HTR-8/SVneo (cell line): Measurements from ENCODE around the gene ECSCR.
A peak's percentile ranks its signal among the peaks of the same experiment; 100 is the strongest.
"Not testable (repeated sequence)": the region's sequence is repeated elsewhere in the genome, so short reads cannot be mapped to it uniquely, and the experiment has no call there.

ENCODE experiments used
- DNase-seq: peaks from one replicate; pipeline ENCODE4 v3.0.0; 2011; ENCODE audit warnings: low spot score, mixed read lengths; ENCODE audit not compliant: insufficient read length
- FAIRE-seq: peaks from 2 replicates; lab custom pipeline; 2011; peaks lifted over from hg19 to GRCh38; lab: Jason Lieb, UNC

ECSCR gene

DNA sequence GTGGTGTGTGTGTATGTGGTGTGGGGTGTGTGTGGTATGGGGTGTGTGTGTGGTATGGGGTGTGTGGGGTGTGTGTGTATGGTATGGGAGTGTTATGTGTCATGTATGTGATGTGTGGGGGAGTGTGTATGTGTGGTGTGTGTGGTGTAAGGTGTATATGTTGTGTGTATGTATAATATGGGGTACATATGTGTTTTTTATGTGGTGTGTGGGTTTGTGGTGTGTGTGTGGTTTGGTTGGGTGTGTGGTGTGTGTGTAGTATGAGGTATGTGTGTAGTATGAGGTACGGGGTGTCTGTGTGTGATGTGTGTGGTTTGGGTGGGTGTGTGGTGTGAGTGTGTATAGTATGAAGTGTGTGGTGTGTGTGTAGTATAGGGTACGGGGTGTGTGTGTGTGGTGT lies 11.4 kb downstream of the ECSCR start:
- DNase-seq (no peak), FAIRE-seq (peak; percentile 87)

DNA sequence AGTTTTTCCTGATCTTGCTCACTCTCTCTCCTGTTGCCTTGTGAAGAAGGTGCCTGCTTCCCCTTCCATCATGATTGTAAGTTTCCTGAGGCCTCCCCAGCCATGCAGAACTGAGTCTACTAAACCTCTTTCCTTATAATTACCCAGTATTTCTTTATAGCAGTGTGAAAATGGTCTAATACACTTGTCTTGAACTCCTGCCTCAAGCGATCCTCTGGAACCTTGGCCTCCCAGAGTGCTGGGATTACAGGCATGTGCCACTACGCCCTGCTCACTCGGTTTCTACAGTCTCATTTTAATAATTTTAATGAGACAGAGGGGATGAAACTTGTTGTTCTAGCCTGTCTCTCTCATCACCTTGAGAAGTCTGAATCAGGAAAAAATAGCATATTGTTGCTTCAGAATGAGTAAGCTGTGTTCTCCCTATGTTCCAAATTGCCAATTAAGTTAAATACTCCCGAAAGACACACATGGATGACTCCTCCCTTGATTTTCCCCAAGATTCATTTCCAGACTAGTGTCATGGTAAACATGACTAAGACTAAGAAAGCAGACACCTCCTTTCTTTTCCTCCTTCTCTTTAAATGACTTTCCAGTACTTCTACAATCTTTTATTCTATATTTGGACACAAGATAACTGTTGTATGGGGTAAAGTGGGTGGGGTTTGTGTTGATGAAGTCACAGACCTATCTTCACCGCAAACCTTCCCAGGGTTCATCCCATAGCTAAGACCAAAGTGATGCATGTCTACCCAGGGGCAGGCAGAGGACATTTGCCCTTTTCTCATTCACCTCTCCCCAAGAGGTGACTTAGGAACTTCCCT lies 15.4 kb downstream of the ECSCR start:
- no peak for FAIRE-seq
- no peak for DNase-seq

DNA sequence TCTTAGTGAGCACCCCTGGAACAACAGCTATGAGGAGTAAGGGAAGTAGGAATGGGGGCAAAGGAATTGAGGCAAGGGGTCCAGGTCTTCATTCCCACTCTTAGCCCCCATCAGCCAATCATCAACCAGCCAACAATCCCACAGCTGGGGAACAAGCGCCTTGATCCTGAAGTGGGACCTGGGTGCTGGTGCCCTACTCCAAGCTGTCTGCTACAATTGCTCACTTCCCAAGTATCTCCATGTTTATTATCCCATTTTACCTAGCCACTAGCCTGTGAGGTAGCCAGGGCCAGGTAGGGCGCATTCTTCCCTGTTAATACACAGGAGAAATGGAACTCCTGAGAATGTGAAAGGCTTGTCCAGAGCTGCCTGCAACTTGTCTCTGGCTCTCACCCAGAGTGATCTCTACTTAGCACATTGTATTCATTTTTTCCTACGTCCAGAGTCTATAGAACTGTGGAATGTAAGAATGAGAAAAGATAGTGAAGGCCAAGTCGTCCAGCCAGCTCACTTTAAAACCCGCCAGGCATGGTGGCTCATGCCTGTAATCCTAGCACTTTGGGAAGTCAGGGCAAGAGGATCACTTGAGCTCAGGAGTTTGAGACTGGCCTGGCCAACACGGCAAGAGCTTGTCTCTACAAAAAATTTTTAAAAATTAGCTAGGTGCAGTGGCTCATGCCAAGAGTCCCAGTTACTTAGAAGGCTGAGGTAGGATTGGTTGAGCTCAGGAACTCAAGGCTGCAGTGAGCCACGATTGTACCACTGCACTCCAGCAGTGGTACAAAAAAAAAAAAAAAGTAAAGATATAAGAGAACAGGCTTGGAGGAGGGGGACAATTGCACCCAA lies 17.0 kb downstream of the ECSCR start:
- no peak for FAIRE-seq
- DNase-seq = no peak

DNA sequence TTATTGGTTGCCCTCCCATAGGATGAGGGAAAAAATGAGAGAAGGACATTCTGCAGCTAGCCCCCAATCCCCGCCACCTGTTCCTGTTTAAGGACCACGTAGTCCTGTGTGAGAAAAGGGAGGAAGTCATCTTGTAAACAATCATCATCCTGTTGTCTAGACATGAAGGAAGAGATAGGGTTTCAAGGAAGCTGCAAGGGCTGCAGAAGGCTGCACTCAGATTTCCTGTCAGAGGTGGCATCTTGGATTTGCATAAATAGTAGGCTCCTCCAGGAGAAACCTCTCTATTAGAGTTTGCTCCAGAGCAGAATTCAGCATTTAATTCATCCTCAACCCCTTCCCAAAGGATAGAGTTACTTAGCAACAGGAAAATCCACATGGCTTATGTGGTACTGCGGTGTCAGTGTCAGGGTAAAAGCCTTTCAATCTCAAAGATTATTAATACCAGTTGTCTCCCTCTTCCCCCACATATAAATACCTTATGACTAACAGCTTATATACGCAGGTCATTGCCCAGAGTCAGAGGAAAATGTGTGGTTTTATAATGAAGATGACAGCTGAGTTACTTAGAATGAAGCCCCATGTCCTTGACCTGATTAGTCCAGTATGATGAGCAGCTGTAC lies 18.6 kb downstream of the ECSCR start:
- DNase-seq (peak; percentile 62), FAIRE-seq (no peak)

DNA sequence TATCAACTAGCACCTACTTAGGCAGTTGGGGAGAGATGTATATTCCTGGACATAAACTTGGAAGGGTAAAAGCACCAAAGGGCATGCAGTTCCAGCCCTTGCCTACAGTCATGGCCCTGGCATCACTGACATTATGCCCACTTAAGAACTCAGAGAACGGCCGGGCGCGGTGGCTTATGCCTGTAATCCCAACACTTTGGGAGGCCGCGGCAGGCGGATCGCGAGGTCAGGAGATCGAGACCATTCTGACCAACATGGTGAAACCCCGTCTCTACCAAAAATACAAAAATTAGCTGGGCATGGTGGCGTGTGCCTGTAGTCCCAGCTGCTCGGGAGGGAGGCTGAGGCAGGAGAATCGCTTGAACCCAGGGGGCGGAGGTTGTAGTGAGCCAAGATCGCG lies 22.1 kb downstream of the ECSCR start:
- DNase-seq, FAIRE-seq: not testable (repeated sequence)

DNA sequence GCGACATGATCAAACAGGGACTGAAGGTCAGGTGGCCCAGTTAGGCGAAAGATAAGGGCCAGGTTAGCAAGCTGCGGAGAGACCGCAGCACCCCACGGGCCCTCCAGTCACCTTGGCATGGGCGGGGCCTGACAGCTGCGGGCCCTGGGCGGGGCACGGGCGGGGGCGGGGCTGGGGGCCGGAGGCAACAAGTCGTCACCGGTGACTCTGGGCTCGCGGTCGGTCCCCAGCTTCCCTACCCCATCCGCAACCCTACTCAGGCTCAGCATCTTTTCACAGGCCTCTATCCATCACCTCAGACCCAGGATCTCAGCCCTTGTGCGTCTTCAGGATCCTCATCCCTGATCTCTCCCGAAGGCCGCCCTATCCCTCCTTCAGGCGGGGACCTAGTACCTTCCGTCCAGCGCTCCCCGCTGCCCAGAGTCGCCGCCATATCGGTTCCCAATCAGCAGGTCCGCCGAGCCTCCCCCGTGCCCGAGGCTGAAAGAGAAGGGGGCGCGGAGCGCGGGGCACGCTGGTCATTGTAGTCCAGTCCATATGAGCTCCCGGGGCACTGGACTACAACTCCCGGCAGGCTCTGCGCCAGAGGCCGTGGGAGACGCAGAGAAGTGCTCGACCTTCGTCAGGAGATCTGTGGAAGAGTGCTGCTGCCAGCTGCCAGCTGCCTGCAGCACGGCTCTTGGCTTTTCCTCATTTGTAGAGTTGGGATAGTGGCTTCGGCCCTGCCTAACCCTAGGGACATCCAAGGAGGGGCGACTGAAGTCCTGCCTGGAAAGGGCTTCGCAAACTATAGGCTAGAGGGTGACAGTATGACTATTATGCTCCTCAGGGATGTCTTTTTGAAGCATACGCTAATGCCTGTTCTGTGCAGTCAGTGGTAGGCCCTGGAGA lies 23.3 kb downstream of the ECSCR start, which contains the start of gene DNAJC18:
Gene DNAJC18, minus strand, starts transcription at position 513 of the 891 bp plus-strand sequence. Its CDS starts 80 bp downstream, at position 433.
- FAIRE-seq = peak; percentile 81
- DNase-seq = peak; percentile 95

DNA sequence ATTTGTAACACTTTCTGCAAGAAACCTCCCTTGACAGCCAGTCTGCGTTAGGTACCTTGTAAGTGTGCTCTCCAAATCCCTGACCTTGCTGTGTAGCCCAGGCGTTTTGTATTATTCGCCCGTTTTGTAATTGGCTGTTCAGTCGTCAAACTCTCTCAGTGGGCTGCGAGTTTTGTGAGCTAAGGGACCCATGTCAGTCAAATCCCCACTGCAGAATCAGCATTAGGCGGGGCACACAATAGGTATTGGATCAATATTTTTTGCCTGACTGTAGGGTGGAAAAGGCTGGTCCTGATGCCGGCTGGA lies 23.9 kb downstream of the ECSCR start:
- DNase-seq (no peak), FAIRE-seq (no peak)

DNA sequence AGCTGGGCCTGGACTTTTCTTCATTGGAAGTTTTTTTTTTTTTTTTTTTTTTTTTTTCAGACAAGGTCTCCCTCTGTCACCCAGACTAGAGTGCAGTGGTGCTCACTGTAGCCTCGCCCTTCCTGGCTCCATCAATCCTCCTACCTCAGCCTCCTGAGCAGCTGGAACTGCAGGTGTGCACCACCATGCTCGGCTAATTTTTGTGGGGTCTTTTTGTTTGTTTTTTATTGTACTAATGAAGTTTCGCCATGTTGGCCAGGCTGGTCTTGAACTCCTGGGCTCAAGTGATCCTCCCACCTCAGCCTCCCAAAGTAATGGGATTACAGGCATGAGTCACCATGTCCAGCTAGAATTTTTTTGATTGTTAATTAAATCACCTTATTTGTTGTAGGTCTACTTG lies 26.9 kb downstream of the ECSCR start:
- no peak for FAIRE-seq
- DNase-seq = no peak

DNA sequence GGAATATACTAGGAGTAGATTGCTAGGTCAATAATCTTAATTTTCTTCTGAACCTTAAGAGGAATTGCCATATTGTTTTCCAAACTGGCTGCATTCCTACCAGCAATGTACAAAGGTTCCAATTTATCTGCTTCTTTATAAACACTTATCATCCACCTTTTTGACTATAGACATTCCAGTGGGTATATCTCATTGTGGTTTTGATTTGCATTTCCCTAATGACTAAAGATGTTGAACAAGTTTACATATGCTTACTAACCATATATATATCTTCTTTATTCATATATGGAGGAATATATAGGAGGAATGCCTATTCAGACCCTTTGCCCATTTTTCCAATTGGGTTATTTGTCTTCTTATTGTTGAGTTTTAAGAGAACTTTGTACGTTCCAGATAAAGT lies 30.8 kb downstream of the ECSCR start:
- DNase-seq (no peak), FAIRE-seq (no peak)

DNA sequence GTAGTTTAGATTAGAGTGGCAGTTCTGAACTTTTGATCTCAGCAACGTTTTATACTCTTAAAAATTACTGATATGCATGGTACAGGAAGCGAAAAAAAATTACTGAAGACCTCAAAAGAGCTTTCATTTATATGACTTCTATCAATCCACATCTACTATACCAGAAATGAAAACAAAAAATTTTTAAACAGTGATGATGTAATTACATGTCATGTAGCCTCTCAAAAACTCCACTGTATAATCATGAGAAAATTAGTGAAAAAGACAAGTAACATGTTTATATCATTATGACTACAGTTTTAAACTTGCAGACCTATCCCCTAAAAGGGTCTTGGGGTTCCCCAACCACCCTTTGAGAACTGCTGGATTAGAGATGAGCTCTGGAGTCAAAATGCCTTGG lies 32.5 kb downstream of the ECSCR start:
- DNase-seq (no peak), FAIRE-seq (no peak)

DNA sequence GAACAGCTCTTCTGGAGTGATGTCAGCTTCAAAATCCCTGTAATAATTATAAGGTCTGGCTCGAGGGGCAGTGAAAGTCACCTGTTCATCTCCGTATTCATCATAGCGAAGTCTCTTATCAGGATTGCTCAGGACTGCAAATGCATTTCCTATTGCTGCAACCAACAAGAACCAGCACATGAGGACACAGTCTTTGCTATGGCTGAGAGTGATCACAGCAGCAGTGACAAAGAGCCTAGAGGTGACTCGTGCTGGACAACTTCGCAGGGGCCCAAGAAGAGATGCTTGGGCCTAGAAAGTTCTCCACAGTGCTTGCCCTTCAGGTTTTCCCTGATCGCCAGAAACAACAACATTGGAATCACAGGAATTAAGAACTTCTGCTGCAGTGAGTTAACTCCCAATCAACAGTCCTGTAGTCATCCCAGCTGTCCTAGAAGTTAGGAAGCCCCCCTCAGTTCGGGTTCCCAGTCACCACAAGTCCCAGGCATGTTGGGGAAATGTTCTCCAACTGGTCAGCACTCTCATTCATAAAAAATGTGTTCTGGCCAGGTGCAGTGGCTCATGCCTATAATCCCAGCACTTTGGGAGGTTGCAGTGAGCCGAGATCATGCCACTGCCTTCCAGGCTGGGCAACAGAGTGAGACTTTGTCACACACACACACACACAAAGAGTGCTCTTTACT lies 36.2 kb downstream of the ECSCR start:
- FAIRE-seq (no peak), DNase-seq (no peak)

DNA sequence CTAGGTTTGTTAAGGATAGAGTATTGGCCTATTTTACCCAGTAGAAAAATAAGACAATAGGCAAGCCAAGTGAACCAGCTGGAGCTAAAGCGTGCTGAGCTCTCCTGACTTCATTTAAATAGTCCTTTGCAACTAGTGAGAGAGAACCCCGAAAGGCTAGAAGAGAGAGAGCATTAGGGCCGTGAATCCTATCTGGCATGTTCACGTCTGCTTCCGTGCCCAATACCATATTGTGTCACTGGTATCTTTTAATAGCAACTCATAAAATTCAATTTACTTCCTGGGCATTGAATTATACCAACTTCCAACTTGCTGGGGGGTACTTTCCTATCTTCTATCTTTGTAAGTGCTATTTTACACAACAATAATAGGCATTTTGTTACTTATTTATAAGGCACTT lies 37.0 kb downstream of the ECSCR start:
- no peak for FAIRE-seq
- DNase-seq = no peak

DNA sequence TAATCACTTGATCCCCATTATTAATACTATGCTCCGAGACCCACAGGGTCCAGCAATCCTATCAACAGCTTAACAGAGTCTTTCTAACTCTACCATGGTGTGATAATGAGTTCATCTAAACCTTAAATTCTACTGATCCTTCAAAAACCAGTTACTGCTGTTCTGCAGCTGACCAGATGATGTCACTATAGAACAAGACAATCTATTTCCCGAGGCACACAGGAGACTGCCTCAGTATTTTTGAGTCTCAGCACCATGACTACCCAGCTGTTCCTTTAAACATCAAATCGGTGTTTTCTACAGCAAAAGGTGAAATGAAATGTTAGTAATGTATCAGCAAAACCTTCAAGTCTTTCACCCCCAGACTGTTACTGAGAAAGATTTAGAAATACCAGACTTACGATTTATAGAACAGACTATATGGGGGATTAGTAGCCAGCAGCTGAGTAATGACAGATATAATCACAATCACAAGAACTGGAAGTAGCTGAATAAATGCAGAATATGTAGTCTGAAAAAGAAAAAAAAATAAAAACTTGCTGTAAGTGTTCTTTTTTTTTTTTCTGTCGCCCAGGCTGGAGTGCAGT lies 40.1 kb downstream of the ECSCR start:
- DNase-seq (peak; percentile 85), FAIRE-seq (no peak)

DNA sequence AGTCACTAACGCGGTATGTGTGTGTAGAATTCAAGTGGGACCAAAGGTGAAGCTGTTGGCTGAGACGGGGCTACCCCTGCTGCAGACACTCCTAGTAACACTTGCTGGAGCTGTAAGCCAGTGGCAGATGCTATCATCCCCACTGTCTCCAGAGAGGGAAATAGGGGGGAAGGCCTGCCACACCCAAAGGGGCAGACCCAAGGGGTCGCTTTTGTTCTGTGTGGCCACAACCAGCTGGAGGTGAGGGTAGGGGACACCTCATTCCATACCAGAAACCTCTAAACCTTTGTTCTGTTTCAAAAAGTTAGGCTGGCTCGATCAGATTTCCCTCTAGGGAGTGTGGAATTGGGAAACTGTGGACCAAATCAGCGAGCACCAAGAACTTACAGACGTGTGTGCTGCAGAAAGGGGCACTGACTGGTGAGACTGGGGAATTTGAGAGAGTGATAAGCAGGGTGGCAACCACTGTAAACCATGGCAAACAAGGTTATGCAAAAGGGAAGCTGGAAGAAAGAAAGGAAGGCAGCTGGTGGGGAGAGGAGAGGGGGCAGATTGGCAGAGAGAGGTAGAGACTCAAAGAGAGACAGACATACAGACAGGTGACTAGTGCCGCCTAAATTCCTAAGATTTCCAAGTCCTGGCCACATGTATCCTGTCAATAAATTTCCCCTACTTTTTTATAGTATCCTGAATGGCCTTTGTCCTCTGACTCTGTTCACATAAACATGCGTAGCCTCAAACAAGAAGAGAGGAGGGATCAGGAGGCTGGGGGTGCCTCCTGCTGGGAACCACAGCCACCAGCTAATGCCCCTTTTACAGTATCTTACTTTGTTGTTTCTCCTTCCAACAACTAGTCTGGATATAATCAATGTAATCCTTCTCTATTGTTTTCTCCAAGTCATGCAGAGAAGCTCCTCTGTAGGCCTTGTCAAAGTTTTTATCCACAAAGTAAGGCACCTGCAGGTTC lies 43.0 kb downstream of the ECSCR start:
- DNase-seq (no peak), FAIRE-seq (no peak)

DNA sequence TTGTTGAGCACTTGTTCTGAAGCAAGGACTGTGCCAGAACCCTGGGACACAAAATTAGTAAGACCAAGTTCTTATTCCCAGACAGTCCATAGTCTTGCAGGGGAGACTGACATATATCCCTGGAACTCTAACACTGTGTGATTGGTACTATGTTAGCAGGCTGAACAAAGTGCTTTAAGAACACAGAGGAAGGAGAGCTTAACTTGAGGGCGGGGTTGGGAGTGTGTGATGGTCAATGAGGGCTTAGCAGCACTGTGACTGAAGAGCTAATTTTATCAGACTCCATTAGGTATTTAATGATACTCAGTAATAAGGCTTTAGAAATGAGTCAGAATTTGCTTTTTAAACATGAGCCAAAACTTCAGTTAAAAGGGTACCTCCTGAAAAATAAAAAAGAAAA lies 43.8 kb downstream of the ECSCR start:
- DNase-seq = no peak
- no peak for FAIRE-seq

DNA sequence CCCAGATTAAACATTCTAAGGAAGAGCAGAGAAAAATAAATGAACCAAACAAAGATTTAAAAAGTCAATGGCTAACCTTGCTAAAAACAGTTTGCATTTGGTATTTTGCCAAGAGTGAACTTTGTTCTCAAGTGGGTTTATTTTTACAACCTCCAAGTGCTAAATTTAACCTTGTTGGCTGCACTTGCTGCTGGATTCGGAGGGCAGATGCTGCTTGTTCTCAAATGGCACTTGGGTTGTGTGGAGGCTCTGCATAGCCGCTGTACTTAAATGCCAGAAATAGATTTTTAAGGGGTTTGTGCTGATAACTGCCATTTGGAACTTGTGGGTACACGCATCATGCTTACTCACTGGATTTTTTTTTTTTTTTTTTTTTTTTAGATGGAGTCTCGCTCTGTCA lies 45.3 kb downstream of the ECSCR start:
- no peak for FAIRE-seq
- DNase-seq = no peak

DNA sequence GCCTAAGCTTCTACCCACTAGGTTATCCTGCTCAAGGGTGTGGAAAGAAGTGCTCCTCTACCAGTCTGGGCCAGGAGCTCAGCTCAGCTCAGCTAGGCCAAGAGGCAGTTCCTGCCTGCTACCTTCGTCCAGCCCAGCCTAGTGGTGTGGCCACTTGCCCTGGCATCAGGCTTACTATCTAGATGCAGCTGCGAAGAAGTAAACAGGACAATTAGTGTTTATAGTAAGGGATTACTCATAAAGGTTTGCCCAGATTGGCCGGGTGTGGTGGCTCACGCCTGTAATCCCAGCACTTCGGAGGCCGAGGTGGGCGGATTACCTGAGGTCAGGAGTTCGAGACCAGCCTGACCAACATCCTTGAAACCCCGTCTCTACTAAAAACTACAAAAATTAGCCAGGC lies 45.9 kb downstream of the ECSCR start:
- no peak for FAIRE-seq
- no peak for DNase-seq

DNA sequence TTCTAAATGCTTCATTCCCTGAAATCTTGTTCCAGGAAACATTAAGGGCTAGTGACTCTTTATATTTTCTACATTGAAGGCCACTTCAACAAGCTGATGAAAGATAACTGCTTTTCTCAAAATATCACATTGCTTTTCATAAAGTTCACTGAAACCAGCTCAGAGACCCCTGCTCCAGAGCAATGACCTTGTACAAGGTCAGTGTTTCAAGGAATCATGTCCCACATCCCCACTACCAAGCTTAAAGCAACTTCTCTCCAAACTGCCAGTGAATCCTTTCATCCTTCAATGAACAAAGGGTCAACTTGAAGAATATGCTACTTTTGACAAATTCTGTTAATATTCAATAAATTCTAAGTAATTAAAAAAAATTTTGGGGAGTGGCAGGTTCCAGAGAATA lies 46.7 kb downstream of the ECSCR start:
- no peak for FAIRE-seq
- no peak for DNase-seq
